Suppressor macrophage treated with lipopolysaccharide for 4 hours (primary cell): Measurements from ENCODE around the gene PIP4K2C.
"Not testable (repeated sequence)": the region's sequence is repeated elsewhere in the genome, so short reads cannot be mapped to it uniquely, and the experiment has no call there.

ENCODE experiments used
- DNase-seq: peaks from one replicate; pipeline ENCODE4 v3.0.0-alpha.2; 2020

PIP4K2C gene

DNA sequence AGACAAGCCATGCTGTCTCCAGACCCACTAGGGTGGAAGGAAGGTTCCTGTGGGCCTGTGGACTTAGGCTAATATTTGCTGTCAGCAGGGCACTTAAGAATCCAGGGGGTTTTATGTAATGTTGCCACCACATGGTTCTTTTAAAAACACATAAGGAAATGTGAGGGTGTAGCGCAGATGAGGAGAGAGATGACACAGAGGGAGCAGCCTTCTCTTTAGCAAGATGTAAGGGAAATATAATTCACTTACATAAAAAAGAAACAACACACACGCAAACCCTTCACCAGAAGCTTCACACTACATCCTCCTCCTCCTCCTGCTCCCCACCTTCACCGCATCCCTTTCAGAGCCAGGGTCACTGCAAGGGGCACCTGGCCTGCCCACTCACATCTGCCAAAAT, 4.9 kb upstream of the PIP4K2C start:
- DNase-seq, result no peak

GRCh38 chr12:57586832-57587429, 4.1 kb upstream of the PIP4K2C start:
- DNase-seq, result no peak

- DNase-seq, result not testable (repeated sequence)
Observed at GRCh38 chr12:57588951-57589610, 1.9 kb upstream of the PIP4K2C start.

DNA sequence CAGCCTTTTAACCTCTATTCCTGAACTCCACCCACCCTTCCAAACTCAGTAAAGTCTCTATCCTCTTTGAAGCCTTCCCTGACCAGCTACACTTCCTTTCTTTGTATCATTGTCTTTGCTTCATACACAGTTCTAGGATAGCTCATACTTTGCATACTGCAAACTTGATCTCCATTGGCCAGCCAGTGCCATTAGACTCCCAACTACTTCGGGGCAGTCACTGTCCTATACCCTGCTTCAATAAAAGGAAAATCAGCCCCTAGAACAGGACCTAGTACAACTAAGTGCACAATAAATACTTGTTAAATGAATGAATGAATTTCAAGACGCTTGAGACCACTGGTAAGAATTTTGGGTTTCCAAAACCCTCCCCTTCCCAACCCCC, 521 bp upstream of the PIP4K2C start:
- DNase-seq, result no peak

GRCh38 chr12:57591782-57592325, 862 bp downstream of the PIP4K2C start:
- DNase-seq, result no peak

DNA sequence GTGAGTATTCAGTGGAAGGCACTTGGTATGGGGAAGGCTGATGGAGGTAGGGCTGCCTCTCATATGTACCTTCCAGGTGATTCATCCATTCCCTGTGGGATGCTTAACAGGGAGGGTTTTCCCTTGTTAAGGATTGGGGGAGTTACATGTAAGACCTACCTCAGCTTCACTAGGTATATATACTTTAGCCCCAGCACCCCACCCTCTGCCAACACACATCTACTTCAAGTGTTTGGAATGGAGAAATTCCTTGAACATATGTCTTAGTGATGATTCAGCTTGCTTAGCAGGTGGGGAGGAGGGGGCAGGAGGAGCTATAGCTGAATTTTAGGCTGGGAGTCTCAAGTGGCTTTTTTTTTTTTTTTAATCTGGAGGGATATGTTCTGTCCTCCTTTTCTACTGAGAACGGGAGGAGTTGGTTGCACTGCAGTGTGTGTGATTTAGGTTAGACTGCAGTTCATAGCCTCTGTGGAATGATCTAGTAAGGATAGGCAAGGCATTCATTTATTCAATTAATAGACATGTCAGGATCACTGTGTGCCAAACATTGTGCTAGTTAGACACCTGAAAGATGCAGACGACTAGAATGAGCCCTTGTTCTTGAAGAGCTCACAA, 1.7 kb downstream of the PIP4K2C start:
- DNase-seq, result no peak

DNA sequence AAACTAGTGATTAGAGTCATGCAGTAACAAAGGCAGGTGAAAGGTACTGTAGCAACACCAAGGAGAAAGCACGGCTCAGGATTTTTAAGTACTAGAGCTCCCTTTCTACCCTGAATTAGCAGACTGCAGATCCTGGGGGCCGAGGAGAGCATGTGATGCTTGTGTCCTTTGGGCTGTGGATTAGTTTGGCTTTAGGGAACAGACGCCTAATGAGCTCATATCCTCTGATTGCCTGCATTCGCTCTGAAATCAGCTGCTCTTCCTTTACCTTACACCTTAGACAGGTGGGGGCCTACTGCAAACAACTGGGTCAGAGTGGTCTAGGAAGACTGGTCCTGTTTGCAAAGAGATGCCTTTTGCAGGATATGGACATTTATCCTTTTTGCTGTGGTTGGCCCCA, 2.2 kb downstream of the PIP4K2C start:
- no peak for DNase-seq

- DNase-seq, result no peak
Observed at GRCh38 chr12:57600395-57600794, 9.4 kb downstream of the PIP4K2C start.

GRCh38 chr12:57602544-57602943, 11.6 kb downstream of the PIP4K2C start:
- DNase-seq, result no peak

- no peak for DNase-seq
Observed at GRCh38 chr12:57603324-57603723, 12.3 kb downstream of the PIP4K2C start.

DNA sequence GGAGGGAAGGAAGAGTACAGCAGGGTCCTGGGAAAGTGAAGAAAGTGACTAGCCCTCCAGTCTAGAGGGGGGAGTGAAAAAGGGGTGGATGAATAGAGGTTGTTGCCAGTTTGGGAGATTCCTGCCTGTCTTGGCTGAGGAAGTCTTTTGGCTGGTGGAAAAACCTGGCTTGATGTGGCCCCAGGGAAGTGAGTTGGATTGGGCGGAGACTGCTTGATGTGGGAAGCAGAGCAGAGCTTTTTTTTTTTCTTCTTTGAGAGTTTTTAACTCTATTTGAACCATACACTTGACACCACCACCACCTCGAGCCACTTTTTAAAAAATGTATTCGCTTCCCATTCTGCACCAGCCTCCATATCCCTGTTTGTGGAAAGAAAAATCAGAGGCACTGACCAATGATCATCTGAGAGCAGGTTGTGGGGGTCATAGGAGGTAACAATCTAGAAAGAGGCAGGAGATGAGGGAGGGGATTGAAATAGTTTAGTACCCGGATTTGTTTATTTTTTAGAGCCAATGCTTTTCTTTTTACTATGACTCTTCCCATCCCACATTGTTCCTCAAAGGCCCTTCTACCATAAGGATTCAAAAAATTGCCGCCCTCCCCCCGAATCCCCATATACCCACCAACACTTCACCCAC, 12.9 kb downstream of the PIP4K2C start:
- DNase-seq, result no peak

GRCh38 chr12:57604454-57604991, 13.5 kb downstream of the PIP4K2C start, which contains the start of gene DTX3:
TSS of gene DTX3 (plus strand) at chr12:57604824. CDS start at chr12:57606518, 1,694 bp downstream.
- DNase-seq, result no peak

GRCh38 chr12:57604992-57605810, 14.2 kb downstream of the PIP4K2C start:
- no peak for DNase-seq

GRCh38 chr12:57605811-57606311, 14.9 kb downstream of the PIP4K2C start:
- DNase-seq, result no peak

DNA sequence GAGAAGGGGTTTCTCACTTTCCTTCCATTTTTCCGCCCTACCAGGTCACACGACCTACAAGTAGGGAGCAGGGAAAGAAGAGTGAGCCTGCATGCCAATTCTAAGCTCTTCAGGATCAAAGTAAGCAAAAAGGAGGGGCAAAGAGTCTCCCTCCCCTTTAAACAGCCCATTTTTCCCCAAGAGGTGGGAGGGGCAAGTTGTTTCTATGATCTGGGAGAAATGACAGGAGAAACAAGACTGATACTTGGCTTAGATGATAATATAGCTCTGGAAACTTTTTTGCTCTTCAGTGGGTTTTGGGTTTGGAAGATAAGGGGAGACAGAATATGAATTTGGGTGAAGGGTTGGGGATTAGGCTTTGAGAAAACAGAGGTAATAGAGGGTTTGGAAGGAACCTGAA, 15.4 kb downstream of the PIP4K2C start:
- no peak for DNase-seq

GRCh38 chr12:57606821-57607220, 15.8 kb downstream of the PIP4K2C start:
- no peak for DNase-seq

- no peak for DNase-seq
Observed at GRCh38 chr12:57607958-57608663, 17.1 kb downstream of the PIP4K2C start.

- no peak for DNase-seq
Observed at GRCh38 chr12:57609101-57609780, 18.2 kb downstream of the PIP4K2C start.

DNA sequence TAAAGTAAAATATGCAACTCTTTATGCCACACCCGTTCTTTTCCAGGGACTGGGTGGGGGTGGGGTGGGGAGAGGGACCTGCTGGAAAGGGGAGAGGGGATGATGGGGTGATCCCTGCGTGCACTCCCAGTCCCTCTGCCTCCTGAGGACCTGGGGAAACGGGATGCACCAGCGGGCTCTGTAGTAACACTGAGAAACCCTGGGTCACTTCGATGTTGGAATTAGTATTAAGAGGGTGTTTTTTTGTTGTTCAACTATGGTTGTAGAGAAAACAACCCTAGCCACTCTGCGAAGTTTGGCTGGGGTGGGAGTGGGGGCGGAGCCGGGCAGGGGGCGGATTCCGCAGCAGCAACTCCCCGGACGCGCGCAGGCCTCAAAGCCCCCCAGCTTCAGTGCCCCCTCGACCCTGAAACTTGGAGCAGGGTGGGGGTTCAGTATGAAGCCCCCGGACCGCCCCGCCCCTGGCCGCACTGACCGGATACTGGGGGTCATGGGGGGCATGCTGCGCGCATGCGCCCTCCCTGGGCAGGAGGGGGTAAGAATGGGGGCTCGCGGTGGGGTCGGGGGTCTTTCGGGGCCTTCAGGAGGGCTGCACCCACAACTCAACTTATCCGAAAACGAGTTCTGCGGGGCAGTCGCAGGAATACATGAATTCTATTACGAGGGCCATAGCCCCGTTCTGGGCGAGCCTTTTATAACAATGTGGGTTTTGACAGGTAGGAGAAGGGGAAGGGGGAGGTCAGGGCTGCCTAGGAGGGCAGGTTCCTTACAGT, 19.0 kb downstream of the PIP4K2C start:
- no peak for DNase-seq

- no peak for DNase-seq
Observed at GRCh38 chr12:57610554-57611107, 19.6 kb downstream of the PIP4K2C start.
